Measurements from ENCODE around the gene PRAC1.

- TF ChIP-seq POLR2A (IDR thresholded peaks at IDR 0.05) (no peak), CTCF (IDR thresholded peaks at IDR 0.05) (no peak)
Observed at GRCh38 chr17:48679385-48680096, 42.8 kb downstream of the PRAC1 start.
